Upper lobe of left lung (tissue), 6 donors: Measurements from ENCODE around the gene FDX1. TPM values are rescaled to one million over a fixed set of nuclear protein-coding genes. Genes with fewer than 3 reads are reported as not detected.
A peak's percentile ranks its signal among the peaks of the same experiment; 100 is the strongest.
"Not testable (repeated sequence)": the region's sequence is repeated elsewhere in the genome, so short reads cannot be mapped to it uniquely, and the experiment has no call there.

Experiments
- ATAC-seq, 2 donors: fragments of 200-7000 bp; cut with Tn5 transposase; one replicate each; pipeline ENCODE4 v1.9.1; 2022; ENCODE audit warnings: mild to moderate bottlenecking in 2 of 2, moderate library complexity in 2 of 2; ENCODE audit not compliant: low FRiP score in 2 of 2
- DNase-seq, 2 donors: peaks; one replicate each; pipeline ENCODE4 v3.0.0-alpha.2; 2019 to 2020
- H3K27ac ChIP-seq, 4 donors: fragments of 200-600 bp; sonication (generic); one replicate each; pipeline ENCODE4 v1.5.1; 2016 to 2019
- H3K27me3 ChIP-seq, 4 donors: fragments of 200-600 bp; sonication (generic); one replicate each; pipeline ENCODE4 v1.5.1; 2017 to 2019
- H3K36me3 ChIP-seq, 4 donors: fragments of 200-600 bp; sonication (generic); one replicate each; pipeline ENCODE4 v1.5.1; 2016 to 2019
- H3K4me1 ChIP-seq, 4 donors: fragments of 200-600 bp; sonication (generic); one replicate each; pipeline ENCODE4 v1.5.1; 2018 to 2019
- H3K4me3 ChIP-seq, 4 donors: fragments of 200-600 bp; sonication (generic); one replicate each; pipeline ENCODE4 v1.5.1; 2017 to 2019; ENCODE audit warnings: mild to moderate bottlenecking in 2 of 4, moderate library complexity in 1 of 4
- H3K9me3 ChIP-seq, 4 donors: fragments of 200-600 bp; sonication (generic); one replicate each; pipeline ENCODE4 v1.5.1; 2018 to 2019
- CTCF ChIP-seq, 6 experiments: fragments of 450-650 bp in 4 of 6; fragments of 200-600 bp in 2 of 6; sonication (generic) in 2 of 6; IDR thresholded peaks; one replicate each; pipeline ENCODE4 v1.5.1; 2016 to 2019; ENCODE audit warnings: antibody characterized with exemption in 6 of 6
- EP300 ChIP-seq, 4 donors: sonication (generic); formaldehyde crosslinking; IDR thresholded peaks; one replicate each; pipeline ENCODE4 v1.5.1; 2017; ENCODE audit warnings: antibody characterized with exemption in 4 of 4, control low read depth in 2 of 4
- POLR2A ChIP-seq, 4 donors: fragments of 450-650 bp; IDR thresholded peaks; one replicate each; pipeline ENCODE4 v1.5.1; 2016 to 2017; ENCODE audit warnings: antibody characterized with exemption in 4 of 4, mild to moderate bottlenecking in 2 of 4
- POLR2AphosphoS5 ChIP-seq, 2 donors: sonication (generic); formaldehyde crosslinking; IDR thresholded peaks; one replicate each; pipeline ENCODE4 v1.5.1; 2017; ENCODE audit warnings: antibody characterized with exemption in 2 of 2
- WGBS, 2 donors: methylation state at CpG; one replicate each; pipeline ENCODE4 v1.1.5; 2017 to 2018; 5-methylcytosine and 5-hydroxymethylcytosine counted together
- total RNA-seq, 6 donors: library from RNA; depleted of rRNA in 4 of 6; stranded (reverse); fragments of >200 nt in 4 of 6; gene quantifications; one replicate each; pipeline versions ENCODE4 v1.1.0 to v1.2.1, GENCODE V29; 2016 to 2021
- donor health status: DM: no; HTN: no; CAD: no; lungs with moderate emphysema.
- donor health status: DM: no; HTN: yes; CAD: no; lungs with severe emphysema.

FDX1 gene
- total RNA-seq, 6 donors from 2014 or later, result 14.7 to 26.0 (median 18.8) TPM

GRCh38 chr11:110407315-110407714 lies 22.4 kb upstream of the FDX1 start:
- Histone ChIP-seq H3K27me3 (no peaks in the 10 kb centered on the region), H3K9me3 (no peaks in the 10 kb centered on the region), H3K4me1 (peaks cover 0 to 4% (median 0%) of the 10 kb centered on the region in 4 donors), H3K36me3 (no peaks in the 10 kb centered on the region), H3K4me3 (no peak overlapping the region), H3K27ac (no peak overlapping the region)
- DNase-seq (no peak), ATAC-seq (no peak)
- TF ChIP-seq POLR2AphosphoS5 (IDR thresholded peaks at IDR 0.05) (no peak), EP300 (IDR thresholded peaks at IDR 0.05) (no peak), CTCF (IDR thresholded peaks at IDR 0.05) (no peak), POLR2A (IDR thresholded peaks at IDR 0.05) (no peak)
- WGBS, 2 donors, result 92 to 93% methylated on average over 5 of the region's 5 CpGs

- DNase-seq (no peak), ATAC-seq (peak in 1 of 2 donors; percentile 57)
- Histone ChIP-seq H3K4me1 (peaks cover 0 to 4% (median 0%) of the 10 kb centered on the region in 4 donors), H3K9me3 (no peaks in the 10 kb centered on the region), H3K27me3 (no peaks in the 10 kb centered on the region), H3K36me3 (no peaks in the 10 kb centered on the region), H3K4me3 (no peak overlapping the region), H3K27ac (no peak overlapping the region)
- WGBS, 2 donors, result 15 to 30% methylated on average over 3 of the region's 3 CpGs
- TF ChIP-seq CTCF (IDR thresholded peaks at IDR 0.05), result no peak
- no peak for TF ChIP-seq EP300 (IDR thresholded peaks at IDR 0.05)
- no peak for TF ChIP-seq POLR2AphosphoS5 (IDR thresholded peaks at IDR 0.05)
- TF ChIP-seq POLR2A (IDR thresholded peaks at IDR 0.05), result no peak
Observed at GRCh38 chr11:110409174-110409573, 20.6 kb upstream of the FDX1 start.

- no peaks in the 10 kb centered on the region for H3K27me3 ChIP-seq
- no peaks in the 10 kb centered on the region for H3K9me3 ChIP-seq
- no peak for TF ChIP-seq POLR2A (IDR thresholded peaks at IDR 0.05)
- ATAC-seq, result no peak
- H3K27ac ChIP-seq, result no peak overlapping the region
- no peak overlapping the region for H3K4me3 ChIP-seq
- no peak for DNase-seq
- H3K4me1 ChIP-seq, result peaks cover 0 to 4% (median 0%) of the 10 kb centered on the region in 4 donors
- 90 to 96% methylated on average over 1 of the region's 1 CpG for WGBS, 2 donors
- no peaks in the 10 kb centered on the region for H3K36me3 ChIP-seq
Observed at GRCh38 chr11:110410651-110411050, 19.1 kb upstream of the FDX1 start.

- no peaks in the 10 kb centered on the region for H3K36me3 ChIP-seq
- TF ChIP-seq POLR2A (IDR thresholded peaks at IDR 0.05) (no peak), POLR2AphosphoS5 (IDR thresholded peaks at IDR 0.05) (no peak), EP300 (IDR thresholded peaks at IDR 0.05) (no peak), CTCF (IDR thresholded peaks at IDR 0.05) (no peak)
- DNase-seq, result no peak
- 91 to 97% methylated on average over 2 of the region's 2 CpGs for WGBS, 2 donors
- H3K27me3 ChIP-seq, result no peaks in the 10 kb centered on the region
- no peaks in the 10 kb centered on the region for H3K9me3 ChIP-seq
- ATAC-seq, result no peak
- no peak overlapping the region for H3K27ac ChIP-seq
- H3K4me3 ChIP-seq, result no peak overlapping the region
- no peaks in the 10 kb centered on the region for H3K4me1 ChIP-seq
Observed at GRCh38 chr11:110415081-110415480, 14.7 kb upstream of the FDX1 start.

GRCh38 chr11:110421658-110422057 lies 8.1 kb upstream of the FDX1 start:
- 76 to 91% methylated on average over 6 of the region's 6 CpGs for WGBS, 2 donors
- H3K4me1 ChIP-seq, H3K9me3 ChIP-seq, H3K27me3 ChIP-seq, H3K4me3 ChIP-seq, H3K36me3 ChIP-seq, DNase-seq, H3K27ac ChIP-seq, ATAC-seq: not testable (repeated sequence)

GRCh38 chr11:110422306-110422905 lies 7.3 kb upstream of the FDX1 start:
- no peak overlapping the region for H3K27ac ChIP-seq
- no peaks in the 10 kb centered on the region for H3K36me3 ChIP-seq
- 82 to 86% methylated on average over 2 of the region's 2 CpGs for WGBS, 2 donors
- ATAC-seq, result no peak
- no peak for TF ChIP-seq EP300 (IDR thresholded peaks at IDR 0.05)
- no peak for TF ChIP-seq POLR2A (IDR thresholded peaks at IDR 0.05)
- TF ChIP-seq CTCF (IDR thresholded peaks at IDR 0.05), result no peak
- TF ChIP-seq POLR2AphosphoS5 (IDR thresholded peaks at IDR 0.05), result no peak
- peaks cover 0 to 9% (median 1%) of the 10 kb centered on the region in 4 donors for H3K9me3 ChIP-seq
- H3K27me3 ChIP-seq, result no peaks in the 10 kb centered on the region
- no peak for DNase-seq
- no peak overlapping the region for H3K4me3 ChIP-seq
- no peaks in the 10 kb centered on the region for H3K4me1 ChIP-seq
